PFSK-1 (cell line): ENCODE data around the gene APBB1IP.

Source experiments
- POLR2AphosphoS5 ChIP-seq: IDR thresholded peaks from 2 replicates; pipeline ENCODE4 v1.6.1; 2012; ENCODE audit warnings: low read depth, mild to moderate bottlenecking, control low read depth, low read length, moderate library complexity
- SIN3A ChIP-seq: IDR thresholded peaks from 2 replicates; pipeline ENCODE4 v1.6.1; 2012; ENCODE audit warnings: mild to moderate bottlenecking, low read length, moderate library complexity, borderline replicate concordance; ENCODE audit not compliant: insufficient read depth
- TAF1 ChIP-seq: IDR thresholded peaks from 2 replicates; pipeline ENCODE4 v1.6.1; 2012; ENCODE audit warnings: low read length, control low read depth, borderline replicate concordance; ENCODE audit not compliant: insufficient read depth
- TF ChIP-seq, protein P1 (sequence below), 2 experiments: IDR thresholded peaks; 2 replicates each; pipeline versions ENCODE4 v1.6.1 to v1.8.0; 2011 to 2012; ENCODE audit warnings: low read depth in 2 of 2, low read length in 2 of 2, control low read depth in 1 of 2, inconsistent platforms in 1 of 2, mild to moderate bottlenecking in 1 of 2, moderate library complexity in 1 of 2; ENCODE audit not compliant: insufficient read depth in 1 of 2

- TF ChIP-seq SIN3A (no peak), POLR2AphosphoS5 (no peak), TAF1 (no peak)
- TF ChIP-seq, protein P1, sequence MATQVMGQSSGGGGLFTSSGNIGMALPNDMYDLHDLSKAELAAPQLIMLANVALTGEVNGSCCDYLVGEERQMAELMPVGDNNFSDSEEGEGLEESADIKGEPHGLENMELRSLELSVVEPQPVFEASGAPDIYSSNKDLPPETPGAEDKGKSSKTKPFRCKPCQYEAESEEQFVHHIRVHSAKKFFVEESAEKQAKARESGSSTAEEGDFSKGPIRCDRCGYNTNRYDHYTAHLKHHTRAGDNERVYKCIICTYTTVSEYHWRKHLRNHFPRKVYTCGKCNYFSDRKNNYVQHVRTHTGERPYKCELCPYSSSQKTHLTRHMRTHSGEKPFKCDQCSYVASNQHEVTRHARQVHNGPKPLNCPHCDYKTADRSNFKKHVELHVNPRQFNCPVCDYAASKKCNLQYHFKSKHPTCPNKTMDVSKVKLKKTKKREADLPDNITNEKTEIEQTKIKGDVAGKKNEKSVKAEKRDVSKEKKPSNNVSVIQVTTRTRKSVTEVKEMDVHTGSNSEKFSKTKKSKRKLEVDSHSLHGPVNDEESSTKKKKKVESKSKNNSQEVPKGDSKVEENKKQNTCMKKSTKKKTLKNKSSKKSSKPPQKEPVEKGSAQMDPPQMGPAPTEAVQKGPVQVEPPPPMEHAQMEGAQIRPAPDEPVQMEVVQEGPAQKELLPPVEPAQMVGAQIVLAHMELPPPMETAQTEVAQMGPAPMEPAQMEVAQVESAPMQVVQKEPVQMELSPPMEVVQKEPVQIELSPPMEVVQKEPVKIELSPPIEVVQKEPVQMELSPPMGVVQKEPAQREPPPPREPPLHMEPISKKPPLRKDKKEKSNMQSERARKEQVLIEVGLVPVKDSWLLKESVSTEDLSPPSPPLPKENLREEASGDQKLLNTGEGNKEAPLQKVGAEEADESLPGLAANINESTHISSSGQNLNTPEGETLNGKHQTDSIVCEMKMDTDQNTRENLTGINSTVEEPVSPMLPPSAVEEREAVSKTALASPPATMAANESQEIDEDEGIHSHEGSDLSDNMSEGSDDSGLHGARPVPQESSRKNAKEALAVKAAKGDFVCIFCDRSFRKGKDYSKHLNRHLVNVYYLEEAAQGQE (IDR thresholded peaks at IDR 0.05; ENCODE audit: insufficient read depth in 1 of 2, low read depth in 2 of 2, low read length in 2 of 2): no peak
These were observed 81.7 kb downstream of the APBB1IP start for GRCh38 chr10:26519803-26520202.
